Thymus (tissue), 11 donors: ENCODE measurements around the gene AIF1. TPM values are rescaled to one million over a fixed set of nuclear protein-coding genes. Genes with fewer than 3 reads are reported as not detected.

Source experiments
- DNase-seq, 9 donors: peaks; one replicate each; pipeline ENCODE4 v3.0.0-alpha.2; 2013; ENCODE audit warnings: low spot score in 9 of 9, low read depth in 6 of 9, missing footprints in 1 of 9
- H3K27ac ChIP-seq, 2 donors: one replicate each; pipeline ENCODE4 v1.5.1; 2013; ENCODE audit warnings: control low read depth in 1 of 2, low read depth in 1 of 2, low read length in 1 of 2, mild to moderate bottlenecking in 1 of 2, moderate library complexity in 1 of 2
- H3K27me3 ChIP-seq, 2 donors: one replicate each; pipeline ENCODE4 v1.5.1; 2013; ENCODE audit warnings: low read length in 1 of 2; ENCODE audit not compliant: control insufficient read depth in 2 of 2, insufficient read depth in 1 of 2
- H3K36me3 ChIP-seq, 2 donors: one replicate each; pipeline ENCODE4 v1.5.1; 2013; ENCODE audit warnings: low read length in 1 of 2, mild to moderate bottlenecking in 1 of 2, moderate library complexity in 1 of 2; ENCODE audit not compliant: control insufficient read depth in 2 of 2, insufficient read depth in 2 of 2
- H3K4me1 ChIP-seq, 2 donors: one replicate each; pipeline ENCODE4 v1.5.1; 2013; ENCODE audit warnings: low read length in 2 of 2; ENCODE audit not compliant: control insufficient read depth in 2 of 2, insufficient read depth in 2 of 2
- H3K4me3 ChIP-seq, 2 donors: one replicate each; pipeline ENCODE4 v1.5.1; 2013; ENCODE audit warnings: low read length in 2 of 2, control low read depth in 1 of 2, mild to moderate bottlenecking in 1 of 2
- H3K9me3 ChIP-seq, 2 donors: one replicate each; pipeline ENCODE4 v1.5.1; 2013; ENCODE audit warnings: low read length in 1 of 2, mild to moderate bottlenecking in 1 of 2; ENCODE audit not compliant: control insufficient read depth in 2 of 2, insufficient read depth in 1 of 2
- WGBS: extraction: QIAGEN DNeasy Blood & Tissue Kit; methylation state at CpG from one replicate; pipeline ENCODE4 v1.1.7; 2013; 5-methylcytosine and 5-hydroxymethylcytosine counted together
- polyA plus RNA-seq: library from polyadenylated mRNA; stranded (reverse); fragments of 200-250 nt; gene quantifications from one replicate; pipeline ENCODE4 v1.2.3, GENCODE V29; 2013
- total RNA-seq: library from RNA; stranded (reverse); fragments of 120-200 nt; gene quantifications from one replicate; pipeline ENCODE4 v1.2.4, GENCODE V29; 2013
- donor health status: healthy.

AIF1 gene
- total and polyA plus RNA-seq, 2 donors: 198 to 558 TPM

- no peak overlapping the region for H3K4me3 ChIP-seq
- H3K9me3 ChIP-seq: peaks cover 0 to 3% of the 10 kb centered on the region in 2 donors
- no peak for DNase-seq
- H3K36me3 ChIP-seq: peaks cover 0 to 9% of the 10 kb centered on the region in 2 donors
- peaks cover 17 to 90% of the 10 kb centered on the region in 2 donors for H3K4me1 ChIP-seq
- H3K27ac ChIP-seq: no peak overlapping the region
- 98% methylated on average over 9 of the region's 9 CpGs for WGBS
- no peaks in the 10 kb centered on the region for H3K27me3 ChIP-seq
These were observed 41.6 kb upstream of the AIF1 start for GRCh38 chr6:31573239-31574105.

GRCh38 chr6:31574106-31575061 lies 40.6 kb upstream of the AIF1 start:
- Histone ChIP-seq H3K4me3 (no peak overlapping the region), H3K27me3 (no peaks in the 10 kb centered on the region), H3K36me3 (peaks cover 0 to 13% of the 10 kb centered on the region in 2 donors), H3K9me3 (peaks cover 0 to 3% of the 10 kb centered on the region in 2 donors), H3K4me1 (peaks cover 15 to 90% of the 10 kb centered on the region in 2 donors), H3K27ac (no peak overlapping the region)
- DNase-seq: no peak
- 94% methylated on average over 14 of the region's 14 CpGs for WGBS

GRCh38 chr6:31575335-31575901 lies 39.6 kb upstream of the AIF1 start, which contains the start of gene TNF:
TNF (plus strand) TSS chr6:31575565; CDS start chr6:31575742, 177 bp downstream.
- H3K27ac ChIP-seq: peak within 1 kb of the TSS; percentile 1 to 38
- WGBS: 49% methylated on average over 19 of the region's 19 CpGs
- H3K9me3 ChIP-seq: peaks cover 0 to 3% of the 10 kb centered on the region in 2 donors
- DNase-seq: peak in 2 of 9 donors; percentile 34 to 60
- H3K4me3 ChIP-seq: peak within 1 kb of the TSS; percentile 6 to 47
- H3K4me1 ChIP-seq: peaks cover 22 to 98% of the 10 kb centered on the region in 2 donors
- H3K36me3 ChIP-seq: peaks cover 0 to 22% of the 10 kb centered on the region in 2 donors
- H3K27me3 ChIP-seq: no peaks in the 10 kb centered on the region

- WGBS: 80% methylated on average over 8 of the region's 8 CpGs
- H3K27ac ChIP-seq: peak overlapping the region in 1 of 2 donors; percentile 1
- no peak for DNase-seq
- peaks cover 22 to 96% of the 10 kb centered on the region in 2 donors for H3K4me1 ChIP-seq
- peaks cover 0 to 24% of the 10 kb centered on the region in 2 donors for H3K36me3 ChIP-seq
- H3K4me3 ChIP-seq: peak overlapping the region in 1 of 2 donors; percentile 47
- no peaks in the 10 kb centered on the region for H3K27me3 ChIP-seq
- peaks cover 0 to 3% of the 10 kb centered on the region in 2 donors for H3K9me3 ChIP-seq
These were observed 38.9 kb upstream of the AIF1 start for GRCh38 chr6:31575952-31576685.

GRCh38 chr6:31576897-31577578 lies 38.0 kb upstream of the AIF1 start:
- H3K4me3 ChIP-seq: peak overlapping the region in 1 of 2 donors; percentile 47
- peaks cover 18 to 90% of the 10 kb centered on the region in 2 donors for H3K4me1 ChIP-seq
- peaks cover 0 to 24% of the 10 kb centered on the region in 2 donors for H3K36me3 ChIP-seq
- H3K27ac ChIP-seq: no peak overlapping the region
- WGBS: 87% methylated on average over 19 of the region's 19 CpGs
- no peaks in the 10 kb centered on the region for H3K27me3 ChIP-seq
- DNase-seq: no peak
- H3K9me3 ChIP-seq: peaks cover 0 to 7% of the 10 kb centered on the region in 2 donors

- H3K4me1 ChIP-seq: peaks cover 18 to 90% of the 10 kb centered on the region in 2 donors
- no peak overlapping the region for H3K4me3 ChIP-seq
- no peak for DNase-seq
- peaks cover 0 to 10% of the 10 kb centered on the region in 2 donors for H3K9me3 ChIP-seq
- peaks cover 0 to 24% of the 10 kb centered on the region in 2 donors for H3K36me3 ChIP-seq
- WGBS: 97% methylated on average over 3 of the region's 3 CpGs
- no peak overlapping the region for H3K27ac ChIP-seq
- H3K27me3 ChIP-seq: no peaks in the 10 kb centered on the region
These were observed 37.5 kb upstream of the AIF1 start for GRCh38 chr6:31577579-31577966.

- peaks cover 0 to 24% of the 10 kb centered on the region in 2 donors for H3K36me3 ChIP-seq
- H3K27me3 ChIP-seq: no peaks in the 10 kb centered on the region
- peaks cover 19 to 90% of the 10 kb centered on the region in 2 donors for H3K4me1 ChIP-seq
- peak overlapping the region in 1 of 2 donors; percentile 26 for H3K27ac ChIP-seq
- peaks cover 0 to 9% of the 10 kb centered on the region in 2 donors for H3K9me3 ChIP-seq
- no peak overlapping the region for H3K4me3 ChIP-seq
- WGBS: 97% methylated on average over 12 of the region's 12 CpGs
- no peak for DNase-seq
These were observed 36.6 kb upstream of the AIF1 start for GRCh38 chr6:31578184-31579118.
